Liver (tissue), 9 donors: ENCODE results near the gene ANKRD6. TPM values are rescaled to one million over a fixed set of nuclear protein-coding genes. Genes with fewer than 3 reads are reported as not detected.

Source experiments
- DNase-seq: peaks from one replicate; pipeline ENCODE4 v3.0.0-alpha.2; 2017; ENCODE audit warnings: low spot score
- H3K27ac ChIP-seq, 2 donors: one replicate each; pipeline ENCODE4 v1.7.0; 2013; ENCODE audit warnings: inconsistent platforms in 2 of 2, low read length in 2 of 2, control low read depth in 1 of 2, low read depth in 1 of 2, mild to moderate bottlenecking in 1 of 2
- H3K27me3 ChIP-seq, 4 donors: one replicate each; pipeline versions ENCODE4 v1.6.1 to v1.7.0; 2013; ENCODE audit warnings: low read length in 3 of 4, inconsistent platforms in 1 of 4, mild to moderate bottlenecking in 1 of 4, moderate library complexity in 1 of 4; ENCODE audit not compliant: control insufficient read depth in 4 of 4, insufficient read depth in 4 of 4
- H3K36me3 ChIP-seq, 4 donors: one replicate each; pipeline versions ENCODE4 v1.6.1 to v1.7.0; 2013; ENCODE audit warnings: low read length in 3 of 4, mild to moderate bottlenecking in 3 of 4, low read depth in 1 of 4, moderate library complexity in 1 of 4; ENCODE audit not compliant: control insufficient read depth in 4 of 4, insufficient read depth in 3 of 4
- H3K4me1 ChIP-seq, 4 donors: one replicate each; pipeline versions ENCODE4 v1.6.1 to v1.7.0; 2013; ENCODE audit warnings: low read length in 3 of 4, mild to moderate bottlenecking in 3 of 4, moderate library complexity in 1 of 4; ENCODE audit not compliant: control insufficient read depth in 4 of 4, insufficient read depth in 4 of 4
- H3K4me3 ChIP-seq, 3 donors: one replicate each; pipeline versions ENCODE4 v1.6.1 to v1.7.0; 2013; ENCODE audit warnings: low read length in 3 of 3, control low read depth in 1 of 3, low read depth in 1 of 3, mild to moderate bottlenecking in 1 of 3
- H3K9ac ChIP-seq, 2 donors: one replicate each; pipeline ENCODE4 v1.7.0; 2013; ENCODE audit warnings: low read length in 2 of 2, mild to moderate bottlenecking in 2 of 2, moderate library complexity in 2 of 2, control low read depth in 1 of 2, low read depth in 1 of 2
- H3K9me3 ChIP-seq, 4 donors: one replicate each; pipeline versions ENCODE4 v1.6.1 to v1.7.0; 2013; ENCODE audit warnings: low read length in 3 of 4; ENCODE audit not compliant: control insufficient read depth in 4 of 4
- EGR1 ChIP-seq, 2 donors: IDR thresholded peaks; 2 replicates each; pipeline ENCODE4 v1.6.1; 2016 to 2018; ENCODE audit warnings: antibody characterized with exemption in 2 of 2, low read depth in 2 of 2
- FOXA1 ChIP-seq: IDR thresholded peaks from 2 replicates; pipeline ENCODE4 v1.6.1; 2016; ENCODE audit warnings: antibody characterized with exemption
- FOXA2 ChIP-seq: IDR thresholded peaks from 2 replicates; pipeline ENCODE4 v1.6.1; 2016; ENCODE audit warnings: antibody characterized with exemption
- GABPA ChIP-seq, 2 donors: IDR thresholded peaks in 1 of 2; conservative IDR thresholded peaks in 1 of 2; 2 replicates each; pipeline ENCODE4 v1.6.1; 2016; ENCODE audit warnings: antibody characterized with exemption in 2 of 2, mild to moderate bottlenecking in 1 of 2, moderate library complexity in 1 of 2
- HNF4A ChIP-seq, 2 donors: conservative IDR thresholded peaks; 2 replicates each; pipeline ENCODE4 v1.6.1; 2016; ENCODE audit warnings: antibody characterized with exemption in 2 of 2, mild to moderate bottlenecking in 2 of 2
- HNF4G ChIP-seq: IDR thresholded peaks from 2 replicates; pipeline ENCODE4 v1.6.1; 2016; ENCODE audit warnings: antibody characterized with exemption
- JUND ChIP-seq, 2 donors: IDR thresholded peaks; 2 replicates each; pipeline ENCODE4 v1.6.1; 2016; ENCODE audit warnings: antibody characterized with exemption in 2 of 2
- NR2F2 ChIP-seq: IDR thresholded peaks from 2 replicates; pipeline ENCODE4 v1.6.1; 2016; ENCODE audit warnings: antibody characterized with exemption
- RAD21 ChIP-seq, 2 donors: IDR thresholded peaks; 2 replicates each; pipeline ENCODE4 v1.6.1; 2016; ENCODE audit warnings: antibody characterized with exemption in 2 of 2, mild to moderate bottlenecking in 2 of 2
- RXRA ChIP-seq, 2 donors: IDR thresholded peaks; 2 replicates each; pipeline ENCODE4 v1.6.1; 2017 to 2018; ENCODE audit warnings: antibody characterized with exemption in 2 of 2, mild to moderate bottlenecking in 1 of 2
- SP1 ChIP-seq: IDR thresholded peaks from 2 replicates; pipeline ENCODE4 v1.6.1; 2018; ENCODE audit warnings: antibody characterized with exemption, mild to moderate bottlenecking
- TAF1 ChIP-seq: conservative IDR thresholded peaks from 2 replicates; pipeline ENCODE4 v1.6.1; 2016; ENCODE audit warnings: antibody characterized with exemption, mild to moderate bottlenecking
- YY1 ChIP-seq: IDR thresholded peaks from 2 replicates; pipeline ENCODE4 v1.6.1; 2016; ENCODE audit warnings: antibody characterized with exemption, mild to moderate bottlenecking
- WGBS: extraction: QIAGEN DNeasy Blood & Tissue Kit; methylation state at CpG from one replicate; pipeline ENCODE4 v1.1.7; 2013; 5-methylcytosine and 5-hydroxymethylcytosine counted together
- polyA plus RNA-seq, 2 donors: library from polyadenylated mRNA; stranded (reverse) in 1 of 2; unstranded in 1 of 2; fragments of 200-250 nt in 1 of 2; fragments of >200 nt in 1 of 2; fragmentation: Nextera tagmentation in 1 of 2; extraction: Ambion mirVana in 1 of 2; gene quantifications; one replicate each; pipeline versions ENCODE4 v1.2.1 to v1.2.3, GENCODE V29; 2013 to 2015
- total RNA-seq, 2 donors: library from RNA; depleted of rRNA; stranded (reverse); fragments of >200 nt; gene quantifications; one replicate each; pipeline ENCODE4 v1.2.3, GENCODE V29; 2014
- TF ChIP-seq, protein P1 (sequence below): IDR thresholded peaks from 2 replicates; pipeline ENCODE4 v1.6.1; 2016; ENCODE audit warnings: antibody characterized with exemption
- TF ChIP-seq, protein P2 (sequence below): IDR thresholded peaks from 2 replicates; pipeline ENCODE4 v1.6.1; 2016; ENCODE audit warnings: antibody characterized with exemption
- TF ChIP-seq, protein P3 (sequence below): IDR thresholded peaks from 2 replicates; pipeline ENCODE4 v1.6.1; 2016; ENCODE audit warnings: antibody characterized with exemption, mild to moderate bottlenecking
- TF ChIP-seq, protein P4 (sequence below): fragments of 150-350 bp; IDR thresholded peaks from 2 replicates; pipeline ENCODE4 v1.5.1; 2017; ENCODE audit warnings: improper control_type of control experiment, low read depth, low read length; ENCODE audit not compliant: missing input control
- TF ChIP-seq, protein P5 (sequence below): IDR thresholded peaks from 2 replicates; pipeline ENCODE4 v1.6.1; 2016; ENCODE audit warnings: antibody characterized with exemption
- donor health status: healthy.
- donor health status: healthy.
- donor health status: healthy.
- donor health status: healthy.
- donor health status: healthy.

ANKRD6 gene
- total and polyA plus RNA-seq, 4 donors = 2.9 to 9.2 (median 3.8) TPM

DNA sequence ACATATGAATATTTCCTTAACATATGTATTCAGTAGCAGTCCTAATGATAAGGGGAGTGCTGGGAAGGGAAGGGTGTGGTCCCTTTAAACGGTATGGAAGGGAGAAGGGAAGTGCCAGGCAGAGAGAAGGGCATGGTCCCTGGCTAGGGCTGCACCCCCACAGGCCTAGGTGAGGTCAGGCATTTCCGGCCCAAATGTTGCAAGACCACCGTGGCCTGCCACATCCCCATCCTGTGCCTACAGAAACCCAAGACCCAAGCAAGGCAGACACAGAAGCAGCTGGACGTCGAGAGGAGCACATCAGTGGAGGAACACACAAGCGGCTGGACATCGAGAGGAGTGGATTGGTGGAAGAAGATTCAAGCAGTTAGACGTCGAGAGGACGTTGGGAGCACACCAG, 26.8 kb upstream of the ANKRD6 start (continued):
- TF ChIP-seq YY1 = no peak
- TF ChIP-seq HNF4A (conservative IDR thresholded peaks at IDR 0.05) = no peak
- no peak for TF ChIP-seq TAF1
- no peak for TF ChIP-seq RAD21 (IDR thresholded peaks at IDR 0.05)
- TF ChIP-seq RXRA (IDR thresholded peaks at IDR 0.05) = no peak
- TF ChIP-seq, protein P1, sequence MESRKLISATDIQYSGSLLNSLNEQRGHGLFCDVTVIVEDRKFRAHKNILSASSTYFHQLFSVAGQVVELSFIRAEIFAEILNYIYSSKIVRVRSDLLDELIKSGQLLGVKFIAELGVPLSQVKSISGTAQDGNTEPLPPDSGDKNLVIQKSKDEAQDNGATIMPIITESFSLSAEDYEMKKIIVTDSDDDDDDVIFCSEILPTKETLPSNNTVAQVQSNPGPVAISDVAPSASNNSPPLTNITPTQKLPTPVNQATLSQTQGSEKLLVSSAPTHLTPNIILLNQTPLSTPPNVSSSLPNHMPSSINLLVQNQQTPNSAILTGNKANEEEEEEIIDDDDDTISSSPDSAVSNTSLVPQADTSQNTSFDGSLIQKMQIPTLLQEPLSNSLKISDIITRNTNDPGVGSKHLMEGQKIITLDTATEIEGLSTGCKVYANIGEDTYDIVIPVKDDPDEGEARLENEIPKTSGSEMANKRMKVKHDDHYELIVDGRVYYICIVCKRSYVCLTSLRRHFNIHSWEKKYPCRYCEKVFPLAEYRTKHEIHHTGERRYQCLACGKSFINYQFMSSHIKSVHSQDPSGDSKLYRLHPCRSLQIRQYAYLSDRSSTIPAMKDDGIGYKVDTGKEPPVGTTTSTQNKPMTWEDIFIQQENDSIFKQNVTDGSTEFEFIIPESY = no peak

DNA sequence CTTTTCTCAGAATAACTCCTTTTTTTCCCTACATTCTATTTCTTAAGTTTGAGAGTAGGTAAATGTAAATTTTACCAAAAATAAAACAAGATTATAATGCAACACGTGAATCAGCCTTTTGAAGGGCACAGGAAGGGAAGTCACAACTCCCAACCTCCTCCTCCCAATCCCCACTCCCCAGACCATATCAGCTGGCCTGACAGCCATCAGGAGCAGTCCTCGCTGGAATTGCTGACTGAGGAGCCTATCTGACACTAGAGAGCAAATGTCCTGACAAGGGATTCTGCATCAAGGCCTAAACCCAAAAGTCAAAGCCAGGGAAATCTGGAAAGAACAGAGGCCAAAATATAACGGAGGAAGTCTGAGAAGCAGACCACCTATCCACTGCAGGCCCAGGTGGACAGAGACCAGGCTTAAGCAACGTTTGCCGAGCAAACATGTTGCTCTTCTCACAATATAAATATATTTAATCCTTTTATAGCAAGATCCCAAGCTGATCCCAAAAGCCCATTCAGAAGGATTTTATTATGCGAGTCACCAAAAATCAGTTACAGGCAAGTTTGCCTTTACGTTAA, 23.4 kb upstream of the ANKRD6 start:
- Histone ChIP-seq H3K4me1 (peaks cover 0 to 21% (median 8%) of the 10 kb centered on the region in 4 donors), H3K27ac (no peak overlapping the region), H3K27me3 (no peaks in the 10 kb centered on the region), H3K9ac (no peak overlapping the region), H3K9me3 (no peaks in the 10 kb centered on the region), H3K4me3 (no peak overlapping the region), H3K36me3 (no peaks in the 10 kb centered on the region)
- DNase-seq = no peak
- TF ChIP-seq, protein P2, sequence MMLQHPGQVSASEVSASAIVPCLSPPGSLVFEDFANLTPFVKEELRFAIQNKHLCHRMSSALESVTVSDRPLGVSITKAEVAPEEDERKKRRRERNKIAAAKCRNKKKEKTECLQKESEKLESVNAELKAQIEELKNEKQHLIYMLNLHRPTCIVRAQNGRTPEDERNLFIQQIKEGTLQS = no peak
- TF ChIP-seq NR2F2 = no peak
- no peak for TF ChIP-seq EGR1 (IDR thresholded peaks at IDR 0.05; ENCODE audit: low read depth in 2 of 2)
- TF ChIP-seq JUND (IDR thresholded peaks at IDR 0.05) = no peak
- TF ChIP-seq FOXA2 = no peak
- TF ChIP-seq, protein P3, sequence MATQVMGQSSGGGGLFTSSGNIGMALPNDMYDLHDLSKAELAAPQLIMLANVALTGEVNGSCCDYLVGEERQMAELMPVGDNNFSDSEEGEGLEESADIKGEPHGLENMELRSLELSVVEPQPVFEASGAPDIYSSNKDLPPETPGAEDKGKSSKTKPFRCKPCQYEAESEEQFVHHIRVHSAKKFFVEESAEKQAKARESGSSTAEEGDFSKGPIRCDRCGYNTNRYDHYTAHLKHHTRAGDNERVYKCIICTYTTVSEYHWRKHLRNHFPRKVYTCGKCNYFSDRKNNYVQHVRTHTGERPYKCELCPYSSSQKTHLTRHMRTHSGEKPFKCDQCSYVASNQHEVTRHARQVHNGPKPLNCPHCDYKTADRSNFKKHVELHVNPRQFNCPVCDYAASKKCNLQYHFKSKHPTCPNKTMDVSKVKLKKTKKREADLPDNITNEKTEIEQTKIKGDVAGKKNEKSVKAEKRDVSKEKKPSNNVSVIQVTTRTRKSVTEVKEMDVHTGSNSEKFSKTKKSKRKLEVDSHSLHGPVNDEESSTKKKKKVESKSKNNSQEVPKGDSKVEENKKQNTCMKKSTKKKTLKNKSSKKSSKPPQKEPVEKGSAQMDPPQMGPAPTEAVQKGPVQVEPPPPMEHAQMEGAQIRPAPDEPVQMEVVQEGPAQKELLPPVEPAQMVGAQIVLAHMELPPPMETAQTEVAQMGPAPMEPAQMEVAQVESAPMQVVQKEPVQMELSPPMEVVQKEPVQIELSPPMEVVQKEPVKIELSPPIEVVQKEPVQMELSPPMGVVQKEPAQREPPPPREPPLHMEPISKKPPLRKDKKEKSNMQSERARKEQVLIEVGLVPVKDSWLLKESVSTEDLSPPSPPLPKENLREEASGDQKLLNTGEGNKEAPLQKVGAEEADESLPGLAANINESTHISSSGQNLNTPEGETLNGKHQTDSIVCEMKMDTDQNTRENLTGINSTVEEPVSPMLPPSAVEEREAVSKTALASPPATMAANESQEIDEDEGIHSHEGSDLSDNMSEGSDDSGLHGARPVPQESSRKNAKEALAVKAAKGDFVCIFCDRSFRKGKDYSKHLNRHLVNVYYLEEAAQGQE = no peak
- no peak for TF ChIP-seq TAF1
- TF ChIP-seq RXRA (IDR thresholded peaks at IDR 0.05) = no peak
- TF ChIP-seq YY1 = no peak
- no peak for TF ChIP-seq HNF4G
- TF ChIP-seq SP1 = no peak
- no peak for TF ChIP-seq GABPA (IDR thresholded peaks at IDR 0.05 in 1 of 2, conservative IDR thresholded peaks at IDR 0.05 in 1 of 2)
- TF ChIP-seq, protein P1 = no peak
- TF ChIP-seq, protein P4, sequence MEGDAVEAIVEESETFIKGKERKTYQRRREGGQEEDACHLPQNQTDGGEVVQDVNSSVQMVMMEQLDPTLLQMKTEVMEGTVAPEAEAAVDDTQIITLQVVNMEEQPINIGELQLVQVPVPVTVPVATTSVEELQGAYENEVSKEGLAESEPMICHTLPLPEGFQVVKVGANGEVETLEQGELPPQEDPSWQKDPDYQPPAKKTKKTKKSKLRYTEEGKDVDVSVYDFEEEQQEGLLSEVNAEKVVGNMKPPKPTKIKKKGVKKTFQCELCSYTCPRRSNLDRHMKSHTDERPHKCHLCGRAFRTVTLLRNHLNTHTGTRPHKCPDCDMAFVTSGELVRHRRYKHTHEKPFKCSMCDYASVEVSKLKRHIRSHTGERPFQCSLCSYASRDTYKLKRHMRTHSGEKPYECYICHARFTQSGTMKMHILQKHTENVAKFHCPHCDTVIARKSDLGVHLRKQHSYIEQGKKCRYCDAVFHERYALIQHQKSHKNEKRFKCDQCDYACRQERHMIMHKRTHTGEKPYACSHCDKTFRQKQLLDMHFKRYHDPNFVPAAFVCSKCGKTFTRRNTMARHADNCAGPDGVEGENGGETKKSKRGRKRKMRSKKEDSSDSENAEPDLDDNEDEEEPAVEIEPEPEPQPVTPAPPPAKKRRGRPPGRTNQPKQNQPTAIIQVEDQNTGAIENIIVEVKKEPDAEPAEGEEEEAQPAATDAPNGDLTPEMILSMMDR = no peak
- TF ChIP-seq FOXA1 = no peak
- TF ChIP-seq HNF4A (conservative IDR thresholded peaks at IDR 0.05) = no peak
- no peak for TF ChIP-seq RAD21 (IDR thresholded peaks at IDR 0.05)
- TF ChIP-seq, protein P5, sequence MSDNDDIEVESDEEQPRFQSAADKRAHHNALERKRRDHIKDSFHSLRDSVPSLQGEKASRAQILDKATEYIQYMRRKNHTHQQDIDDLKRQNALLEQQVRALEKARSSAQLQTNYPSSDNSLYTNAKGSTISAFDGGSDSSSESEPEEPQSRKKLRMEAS = no peak
- WGBS = 86% methylated on average over 7 of the region's 7 CpGs
